Erythroblast (primary cell): Measurements from ENCODE around the gene GALNT9.

Source experiments
- GATA1 ChIP-seq: IDR thresholded peaks from 2 replicates; pipeline ENCODE4 v1.6.1; 2011; ENCODE audit warnings: low read depth, mild to moderate bottlenecking, control low read depth, low read length, moderate library complexity
- POLR2A ChIP-seq: IDR thresholded peaks from 2 replicates; pipeline ENCODE4 v1.6.1; 2011; ENCODE audit warnings: mild to moderate bottlenecking, low read length

DNA sequence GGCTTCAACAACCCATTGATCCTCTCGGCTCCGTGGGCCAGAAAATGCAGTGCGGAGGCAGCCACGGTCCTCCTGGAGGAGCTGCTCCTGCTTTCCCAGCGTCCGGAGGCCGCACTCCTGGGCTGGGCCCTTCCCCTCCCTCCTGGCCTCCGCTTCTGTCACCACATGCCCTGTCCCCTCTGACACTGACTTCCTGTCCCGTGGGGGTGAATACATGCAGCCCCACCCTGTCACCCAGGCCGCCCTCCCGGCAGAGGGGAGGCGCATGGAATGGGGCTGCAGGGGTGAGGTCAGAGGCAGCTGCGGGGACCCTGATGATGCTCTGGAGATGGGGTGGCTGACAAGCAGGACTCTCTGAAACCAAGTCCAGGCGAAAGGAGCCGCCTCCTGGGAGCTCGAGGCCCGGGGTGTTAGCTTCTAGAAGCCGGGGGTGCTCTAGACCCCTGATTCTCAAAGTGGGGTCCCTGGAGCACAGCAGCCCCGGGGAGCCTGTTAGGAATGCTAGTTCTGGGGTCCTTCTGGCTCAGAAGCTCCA is 152.9 kb downstream of the GALNT9 start:
- TF ChIP-seq POLR2A (no peak), GATA1 (no peak)
